Lung (tissue), 12 donors: ENCODE measurements around the gene SLC35E3. TPM values are rescaled to one million over a fixed set of nuclear protein-coding genes. Genes with fewer than 3 reads are reported as not detected.

Experiments used
- ATAC-seq: fragments of 200-7000 bp; cut with Tn5 transposase; one replicate; pipeline ENCODE4 v1.9.1; 2020; ENCODE audit warnings: moderate number of reproducible peaks; ENCODE audit not compliant: insufficient read depth, low FRiP score
- DNase-seq, 3 donors: peaks; one replicate each; pipeline ENCODE4 v3.0.0-alpha.2; 2013 to 2017
- H3K27ac ChIP-seq, 2 donors: one replicate each; pipeline ENCODE4 v1.5.1; 2013; ENCODE audit warnings: mild to moderate bottlenecking in 2 of 2, moderate library complexity in 2 of 2, control low read depth in 1 of 2, inconsistent platforms in 1 of 2, low read depth in 1 of 2, low read length in 1 of 2
- H3K27me3 ChIP-seq, 3 donors: one replicate each; pipeline ENCODE4 v1.5.1; 2013; ENCODE audit warnings: low read length in 2 of 3; ENCODE audit not compliant: control insufficient read depth in 3 of 3, insufficient read depth in 3 of 3
- H3K36me3 ChIP-seq, 4 donors: one replicate each; pipeline ENCODE4 v1.5.1; 2013; ENCODE audit warnings: low read length in 4 of 4, mild to moderate bottlenecking in 1 of 4, moderate library complexity in 1 of 4; ENCODE audit not compliant: control insufficient read depth in 4 of 4, insufficient read depth in 4 of 4
- H3K4me1 ChIP-seq, 5 donors: one replicate each; pipeline ENCODE4 v1.5.1; 2013; ENCODE audit warnings: low read length in 5 of 5, mild to moderate bottlenecking in 2 of 5, moderate library complexity in 1 of 5; ENCODE audit not compliant: control insufficient read depth in 5 of 5, insufficient read depth in 5 of 5
- H3K4me3 ChIP-seq: one replicate; pipeline ENCODE4 v1.5.1; 2013; ENCODE audit warnings: mild to moderate bottlenecking, control low read depth, moderate library complexity
- H3K9ac ChIP-seq, 2 donors: one replicate each; pipeline ENCODE4 v1.5.1; 2013; ENCODE audit warnings: low read length in 2 of 2, control low read depth in 1 of 2; ENCODE audit not compliant: insufficient read depth in 1 of 2
- H3K9me3 ChIP-seq, 4 donors: one replicate each; pipeline ENCODE4 v1.5.1; 2013; ENCODE audit warnings: low read length in 3 of 4, mild to moderate bottlenecking in 1 of 4, moderate library complexity in 1 of 4; ENCODE audit not compliant: control insufficient read depth in 4 of 4, insufficient read depth in 3 of 4
- WGBS, 2 donors: extraction: QIAGEN DNeasy Blood & Tissue Kit; methylation state at CpG; one replicate each; pipeline ENCODE4 v1.1.7; 2013; 5-methylcytosine and 5-hydroxymethylcytosine counted together
- polyA plus RNA-seq, 2 donors: library from polyadenylated mRNA; stranded (reverse); fragments of 200-250 nt; gene quantifications; one replicate each; pipeline ENCODE4 v1.2.1, GENCODE V29; 2013
- total RNA-seq, 2 donors: library from RNA; depleted of rRNA in 1 of 2; stranded (reverse); fragments of >200 nt in 1 of 2; gene quantifications; one replicate each; pipeline ENCODE4 v1.2.1, GENCODE V29; 2014 to 2021
- TF ChIP-seq, protein P1 (sequence below): IDR thresholded peaks from 2 replicates; pipeline ENCODE4 v1.5.1; 2012; ENCODE audit warnings: mild to moderate bottlenecking; ENCODE audit errors: control extremely low read depth, extremely low read depth
- donor health status: control.
- donor health status: control.
- donor health status: Bipolar disorder and iron deficiency.
- donor health status: healthy.
- donor health status: DM: yes; HTN: yes; CAD: no.

Gene SLC35E3
- total and polyA plus RNA-seq, 4 donors = 4.0 to 14.4 (median 9.0) TPM

GRCh38 chr12:68824597-68825250 is 78.7 kb downstream of the SLC35E3 start:
- TF ChIP-seq, protein P1, sequence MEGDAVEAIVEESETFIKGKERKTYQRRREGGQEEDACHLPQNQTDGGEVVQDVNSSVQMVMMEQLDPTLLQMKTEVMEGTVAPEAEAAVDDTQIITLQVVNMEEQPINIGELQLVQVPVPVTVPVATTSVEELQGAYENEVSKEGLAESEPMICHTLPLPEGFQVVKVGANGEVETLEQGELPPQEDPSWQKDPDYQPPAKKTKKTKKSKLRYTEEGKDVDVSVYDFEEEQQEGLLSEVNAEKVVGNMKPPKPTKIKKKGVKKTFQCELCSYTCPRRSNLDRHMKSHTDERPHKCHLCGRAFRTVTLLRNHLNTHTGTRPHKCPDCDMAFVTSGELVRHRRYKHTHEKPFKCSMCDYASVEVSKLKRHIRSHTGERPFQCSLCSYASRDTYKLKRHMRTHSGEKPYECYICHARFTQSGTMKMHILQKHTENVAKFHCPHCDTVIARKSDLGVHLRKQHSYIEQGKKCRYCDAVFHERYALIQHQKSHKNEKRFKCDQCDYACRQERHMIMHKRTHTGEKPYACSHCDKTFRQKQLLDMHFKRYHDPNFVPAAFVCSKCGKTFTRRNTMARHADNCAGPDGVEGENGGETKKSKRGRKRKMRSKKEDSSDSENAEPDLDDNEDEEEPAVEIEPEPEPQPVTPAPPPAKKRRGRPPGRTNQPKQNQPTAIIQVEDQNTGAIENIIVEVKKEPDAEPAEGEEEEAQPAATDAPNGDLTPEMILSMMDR = no peak
- no peak for ATAC-seq
- Histone ChIP-seq H3K4me1 (no peaks in the 10 kb centered on the region), H3K9ac (no peak overlapping the region), H3K36me3 (peaks cover 15 to 40% (median 26%) of the 10 kb centered on the region in 4 donors), H3K4me3 (no peak overlapping the region), H3K27ac (no peak overlapping the region), H3K9me3 (no peaks in the 10 kb centered on the region), H3K27me3 (no peaks in the 10 kb centered on the region)
- WGBS, 2 donors = 93 to 96% methylated on average over 16 of the region's 16 CpGs
- DNase-seq = no peak

GRCh38 chr12:68825569-68826217 is 79.7 kb downstream of the SLC35E3 start:
- H3K4me3 ChIP-seq = no peak overlapping the region
- DNase-seq = no peak
- H3K9ac ChIP-seq = no peak overlapping the region
- H3K9me3 ChIP-seq = no peaks in the 10 kb centered on the region
- ATAC-seq = no peak
- peaks cover 15 to 32% (median 23%) of the 10 kb centered on the region in 4 donors for H3K36me3 ChIP-seq
- H3K27ac ChIP-seq = no peak overlapping the region
- no peaks in the 10 kb centered on the region for H3K27me3 ChIP-seq
- 91 to 97% methylated on average over 11 of the region's 11 CpGs for WGBS, 2 donors
- no peaks in the 10 kb centered on the region for H3K4me1 ChIP-seq
- TF ChIP-seq, protein P1 = no peak

DNA sequence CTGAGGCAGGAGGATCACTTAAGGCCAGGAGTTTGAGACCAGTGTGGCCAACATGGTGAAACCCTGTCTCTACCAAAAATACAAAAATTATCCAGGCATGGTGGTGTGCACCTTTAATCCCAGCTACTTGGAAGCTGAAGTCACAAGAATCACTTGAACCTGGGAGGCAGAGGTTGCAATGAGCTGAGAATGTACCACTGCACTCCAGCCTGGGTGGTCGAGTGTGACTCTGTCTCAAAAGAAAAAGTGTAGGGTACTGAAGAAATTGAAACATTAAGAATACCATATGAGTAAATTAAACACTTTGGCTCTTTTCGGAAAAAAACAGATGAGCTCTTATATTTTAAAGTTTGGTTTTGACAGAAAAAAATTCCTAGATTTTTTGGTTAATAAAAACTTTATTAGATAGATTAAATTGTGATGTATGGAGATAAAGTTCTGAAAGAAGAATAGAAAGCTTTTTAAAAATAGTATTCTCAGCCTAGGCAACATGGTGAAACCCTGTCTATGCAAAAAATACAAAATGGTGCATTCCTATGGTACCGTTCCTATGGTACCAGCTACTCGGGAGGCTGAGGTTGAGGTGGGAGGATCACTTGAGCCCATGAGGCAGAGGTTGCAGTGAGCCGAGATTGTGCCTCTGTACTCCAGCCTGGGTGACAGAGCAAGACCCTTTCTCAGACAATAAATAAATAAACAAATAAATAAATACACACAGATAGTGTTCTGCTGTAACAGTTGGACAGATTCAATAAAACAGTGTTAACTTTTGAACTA is 82.1 kb downstream of the SLC35E3 start:
- no peak for ATAC-seq

More for the DNA sequence above, 82.1 kb downstream of the SLC35E3 start:
- H3K27ac ChIP-seq = no peak overlapping the region
- DNase-seq = no peak
- H3K9ac ChIP-seq = no peak overlapping the region
- TF ChIP-seq, protein P1 = no peak
- 88 to 91% methylated on average over 5 of the region's 5 CpGs for WGBS, 2 donors
- no peaks in the 10 kb centered on the region for H3K9me3 ChIP-seq
- H3K36me3 ChIP-seq = peaks cover 18 to 27% (median 23%) of the 10 kb centered on the region in 4 donors
- H3K4me3 ChIP-seq = no peak overlapping the region
- H3K27me3 ChIP-seq = no peaks in the 10 kb centered on the region
- H3K4me1 ChIP-seq = no peaks in the 10 kb centered on the region
